H54 (cell line): ENCODE measurements around the gene YIF1A.

ENCODE experiments used
- DNase-seq: peaks from one replicate; pipeline ENCODE4 v3.0.0; 2011; ENCODE audit warnings: low spot score, mixed read lengths; ENCODE audit not compliant: insufficient read length
- FAIRE-seq: peaks from 3 replicates; lab custom pipeline; 2011; peaks lifted over from hg19 to GRCh38; lab: Jason Lieb, UNC
- POLR2A ChIP-seq: IDR thresholded peaks from 2 replicates; pipeline ENCODE4 v1.6.1; 2011; ENCODE audit warnings: low read depth, mild to moderate bottlenecking, low read length

The YIF1A gene

GRCh38 chr11:66268244-66268951 is 20.5 kb downstream of the YIF1A start, which contains the start of gene RAB1B:
RAB1B (plus strand) TSS chr11:66268639; CDS start chr11:66268680, 41 bp downstream.
- FAIRE-seq (no peak), DNase-seq (peak; percentile 95)
- TF ChIP-seq POLR2A = 0 out of 2 replicates have a peak, but pooled peaks have one; percentile 43

- no peak for FAIRE-seq
- TF ChIP-seq POLR2A = no peak; the same call in 1 of the 2 replicates
Observed at GRCh38 chr11:66267379-66268243, 21.3 kb downstream of the YIF1A start.

DNA sequence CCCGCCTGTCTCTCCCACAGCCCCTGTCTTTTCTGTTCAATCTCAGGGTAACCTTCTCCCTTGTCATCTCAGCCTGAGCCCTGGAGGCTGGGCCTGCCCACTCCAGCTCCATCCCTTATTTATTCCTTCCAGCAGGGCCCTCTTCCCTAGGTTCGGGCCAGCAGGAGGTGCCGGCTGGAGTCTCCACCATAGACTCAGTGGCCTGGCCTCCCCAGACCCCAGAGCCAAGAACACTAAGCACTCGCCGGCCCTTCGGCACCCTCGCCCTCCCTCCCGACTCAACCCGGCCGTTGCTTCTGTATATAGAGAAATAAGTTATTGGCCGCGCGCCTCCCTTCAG is 21.9 kb downstream of the YIF1A start:
- FAIRE-seq = no peak
- no peak for TF ChIP-seq POLR2A
- no peak for DNase-seq

More at GRCh38 chr11:66267379-66268243, 21.3 kb downstream of the YIF1A start:
- DNase-seq = peak; percentile 81

DNA sequence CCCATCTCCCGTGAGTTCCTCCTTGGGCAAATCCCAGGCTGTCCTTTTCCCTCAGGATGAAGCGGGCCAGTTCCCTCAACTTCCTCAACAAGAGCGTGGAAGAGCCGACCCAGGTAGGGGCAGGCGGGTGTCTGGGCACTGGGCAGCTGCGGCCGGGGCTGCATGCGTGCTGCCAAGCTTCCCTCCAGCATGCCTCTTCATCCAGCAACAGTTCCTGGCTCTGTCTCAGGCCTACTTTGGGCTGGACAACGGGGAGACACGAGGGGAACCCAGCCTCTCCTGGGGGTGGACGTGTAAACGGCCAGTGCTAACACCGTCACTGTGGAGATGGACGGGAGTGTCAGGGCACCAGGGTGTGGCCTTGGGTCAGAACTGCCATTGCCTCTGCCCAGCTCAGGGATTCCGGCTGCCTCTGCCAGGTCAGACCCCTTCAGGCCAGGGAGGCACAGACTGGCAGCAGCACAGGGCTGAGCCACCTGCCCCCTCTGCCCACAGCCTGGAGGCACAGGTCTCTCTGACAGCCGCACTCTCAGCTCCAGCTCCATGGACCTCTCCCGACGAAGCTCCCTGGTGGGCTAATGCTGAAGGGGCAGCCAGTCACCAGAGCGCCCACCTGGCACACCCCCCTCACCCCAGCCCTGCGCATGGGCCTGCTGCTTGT is 22.4 kb downstream of the YIF1A start:
- 0 out of 2 replicates have a peak, but pooled peaks have one; percentile 14 for TF ChIP-seq POLR2A
- no peak for FAIRE-seq

DNA sequence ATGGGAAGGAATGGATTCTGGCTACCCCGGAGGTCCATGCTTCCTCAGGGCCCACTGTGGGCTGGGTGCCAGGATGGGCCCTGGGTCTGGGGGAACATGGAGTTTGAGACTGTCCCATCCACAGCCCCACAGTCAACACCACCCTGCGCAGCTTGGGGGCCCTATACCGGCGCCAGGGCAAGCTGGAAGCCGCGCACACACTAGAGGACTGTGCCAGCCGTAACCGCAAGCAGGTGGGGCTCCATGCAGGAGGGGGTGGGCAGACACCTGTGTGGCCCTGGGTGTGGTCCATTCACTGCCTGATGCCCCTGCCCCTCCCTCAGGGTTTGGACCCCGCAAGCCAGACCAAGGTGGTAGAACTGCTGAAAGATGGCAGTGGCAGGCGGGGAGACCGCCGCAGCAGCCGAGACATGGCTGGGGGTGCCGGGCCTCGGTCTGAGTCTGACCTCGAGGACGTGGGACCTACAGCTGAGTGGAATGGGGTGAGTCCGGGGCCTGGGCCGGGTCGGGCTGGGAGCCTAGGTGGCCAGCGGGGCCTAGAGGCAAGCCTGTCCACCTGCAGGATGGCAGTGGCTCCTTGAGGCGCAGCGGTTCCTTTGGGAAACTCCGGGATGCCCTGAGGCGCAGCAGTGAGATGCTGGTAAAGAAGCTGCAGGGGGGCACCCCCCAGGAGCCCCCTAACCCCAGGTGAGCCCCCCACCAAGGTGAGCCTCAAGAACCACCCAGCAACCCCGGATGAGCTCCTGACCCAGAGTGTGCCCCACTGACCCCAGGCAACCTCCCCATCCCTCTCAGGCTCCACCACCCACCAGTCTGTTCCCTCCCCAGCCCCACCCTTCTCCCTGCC is 23.2 kb downstream of the YIF1A start:
- no peak for TF ChIP-seq POLR2A
- no peak for FAIRE-seq

More for the DNA sequence above, 22.4 kb downstream of the YIF1A start:
- no peak for DNase-seq

DNA sequence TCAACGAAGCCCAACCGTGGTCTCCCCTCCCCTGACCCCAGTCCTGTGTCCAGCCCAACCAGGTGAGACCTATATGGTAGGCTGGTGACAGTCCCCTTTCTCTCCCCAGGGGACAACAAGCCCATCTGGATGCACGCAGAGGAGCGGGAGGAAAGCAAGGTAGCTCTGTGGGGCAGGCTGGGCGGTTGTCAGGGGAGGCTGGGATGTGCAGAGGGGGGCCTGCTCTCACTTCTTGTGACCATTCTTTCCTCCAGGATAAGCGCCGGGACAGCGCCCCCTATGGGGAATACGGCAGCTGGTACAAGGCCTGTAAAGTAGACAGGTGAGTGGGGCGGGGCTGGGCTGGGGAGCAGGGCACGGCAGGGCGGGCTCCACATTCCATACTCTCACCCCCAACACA is 24.0 kb downstream of the YIF1A start:
- DNase-seq (no peak), FAIRE-seq (no peak)
- TF ChIP-seq POLR2A = no peak

More for the DNA sequence above, 23.2 kb downstream of the YIF1A start:
- DNase-seq = no peak

DNA sequence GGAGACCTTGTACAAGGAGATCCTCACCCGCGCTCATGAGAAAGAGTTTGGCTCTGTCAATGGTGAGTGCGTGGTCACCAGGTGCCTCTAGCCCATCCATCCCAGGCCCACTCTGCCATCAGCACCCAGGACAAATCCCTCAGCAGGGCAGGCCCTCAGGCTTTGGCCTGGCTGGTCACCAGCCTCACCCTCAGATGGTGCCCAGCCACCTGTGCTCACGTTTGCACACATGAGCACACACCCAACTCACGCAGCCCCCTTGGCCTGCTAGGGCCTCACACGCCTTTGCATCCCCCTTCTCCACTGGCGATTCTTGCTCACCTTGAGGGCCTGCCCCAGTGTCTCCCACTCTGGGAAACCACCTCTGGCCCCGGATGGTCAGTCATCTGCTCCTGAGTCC is 24.6 kb downstream of the YIF1A start:
- no peak for DNase-seq
- FAIRE-seq = no peak
- no peak for TF ChIP-seq POLR2A

DNA sequence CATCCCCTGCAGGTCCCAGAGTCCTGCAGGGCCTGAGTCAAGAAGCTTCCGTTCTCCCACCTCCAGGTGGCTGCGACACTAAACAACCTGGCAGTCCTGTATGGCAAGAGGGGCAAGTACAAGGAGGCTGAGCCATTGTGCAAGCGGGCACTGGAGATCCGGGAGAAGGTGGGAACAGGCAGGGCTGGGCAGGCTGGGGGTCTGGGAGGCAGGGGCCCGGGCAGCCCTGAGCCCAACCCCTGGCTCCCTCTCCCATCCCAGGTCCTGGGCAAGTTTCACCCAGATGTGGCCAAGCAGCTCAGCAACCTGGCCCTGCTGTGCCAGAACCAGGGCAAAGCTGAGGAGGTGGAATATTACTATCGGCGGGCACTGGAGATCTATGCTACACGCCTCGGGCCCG is 25.2 kb downstream of the YIF1A start:
- TF ChIP-seq POLR2A = no peak
- FAIRE-seq = no peak
- DNase-seq = no peak

DNA sequence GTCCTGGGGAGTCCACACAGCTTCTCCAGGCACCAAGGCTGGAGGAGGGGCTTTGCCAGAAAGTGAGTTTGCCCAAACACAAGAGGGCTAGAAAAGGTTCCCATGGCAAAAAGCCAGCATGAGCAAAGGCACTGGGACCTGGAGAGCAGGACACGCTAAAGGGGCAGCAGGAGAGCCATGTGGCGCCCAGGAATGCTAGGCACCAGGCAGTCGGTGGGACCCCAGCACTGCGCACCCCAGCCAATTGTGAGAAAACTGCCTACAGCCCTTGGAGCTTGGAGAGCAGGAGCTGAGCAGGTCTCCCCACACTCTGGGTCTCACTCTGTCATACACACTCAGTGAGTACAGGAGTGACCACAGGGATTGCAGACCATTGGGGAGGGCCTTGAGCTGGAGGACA is 25.7 kb downstream of the YIF1A start:
- no peak for FAIRE-seq
- no peak for TF ChIP-seq POLR2A
- DNase-seq = no peak

DNA sequence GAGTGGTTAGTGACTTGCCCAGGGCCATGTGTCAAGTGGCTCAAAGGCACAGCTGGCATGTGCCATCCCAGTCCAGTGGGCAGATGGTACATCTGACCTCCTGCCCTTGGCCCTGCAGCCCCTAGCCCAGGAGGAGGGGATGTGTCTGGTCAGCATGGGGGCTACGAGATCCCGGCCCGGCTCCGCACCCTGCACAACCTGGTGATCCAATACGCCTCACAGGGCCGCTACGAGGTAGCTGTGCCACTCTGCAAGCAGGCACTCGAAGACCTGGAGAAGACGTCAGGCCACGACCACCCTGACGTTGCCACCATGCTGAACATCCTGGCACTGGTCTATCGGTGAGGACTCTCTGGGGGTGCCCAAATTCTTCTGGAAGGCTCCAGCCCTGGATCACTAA is 26.2 kb downstream of the YIF1A start:
- DNase-seq (no peak), FAIRE-seq (no peak)
- no peak for TF ChIP-seq POLR2A

- DNase-seq (no peak), FAIRE-seq (no peak)
Observed at GRCh38 chr11:66262191-66262590, 26.8 kb downstream of the YIF1A start.

GRCh38 chr11:66261578-66261977 is 27.4 kb downstream of the YIF1A start:
- TF ChIP-seq POLR2A = no peak
- DNase-seq (no peak), FAIRE-seq (no peak)

More at GRCh38 chr11:66262191-66262590, 26.8 kb downstream of the YIF1A start:
- TF ChIP-seq POLR2A = no peak

GRCh38 chr11:66259956-66260355 is 29.0 kb downstream of the YIF1A start:
- TF ChIP-seq POLR2A = no peak
- DNase-seq (no peak), FAIRE-seq (no peak)
